ENCODE results near the gene CFLAR. TPM values are rescaled to one million over a fixed set of nuclear protein-coding genes. Genes with fewer than 3 reads are reported as not detected.

CFLAR gene
- total RNA-seq, 3 donors from 2014 or later (not counting 1 experiment from before 2014, with no cell fraction given), result 415 to 542 (median 445) TPM

- H3K4me3 Mint-ChIP-seq, result peak overlapping the region; percentile 97
- TF ChIP-seq CTCF (IDR thresholded peaks at IDR 0.05), result no peak
- no peaks in the 10 kb centered on the region for H3K9me3 Mint-ChIP-seq
- Histone ChIP-seq H3K36me3 (ENCODE audit: control insufficient read depth, insufficient read depth, low read length) (no peaks in the 10 kb centered on the region), H3K9me3 (ENCODE audit: control insufficient read depth, insufficient read depth, low read length) (no peaks in the 10 kb centered on the region), H3K27ac (ENCODE audit: low read length) (peak overlapping the region; percentile 90), H3K4me1 (ENCODE audit: control insufficient read depth, insufficient read depth, low read length) (peaks cover 12% of the 10 kb centered on the region), H3K4me3 (ENCODE audit: low read length) (peak overlapping the region; percentile 72), H3K27me3 (ENCODE audit: control insufficient read depth, insufficient read depth, low read length) (no peaks in the 10 kb centered on the region)
- peaks cover 39 to 46% of the 10 kb centered on the region in 2 donors for H3K4me1 Mint-ChIP-seq
- H3K27me3 Mint-ChIP-seq (ENCODE audit: low read depth in 2 of 2), result no peaks in the 10 kb centered on the region
- peak overlapping the region; percentile 93 to 100 for H3K27ac Mint-ChIP-seq
- 0% methylated on average over 2 of the region's 5 CpGs for WGBS (ENCODE audit: insufficient coverage)
- ATAC-seq (no peak), DNase-seq (no peak)
- intact Hi-C loops (cut with micrococcal nuclease), result loop anchor here (5.0 kb wide), 2 partner anchors 110 to 185 kb away; partner anchors contain the start of genes CASP10, NIF3L1 and PPIL3
- no peaks in the 10 kb centered on the region for H3K36me3 Mint-ChIP-seq
Measured at GRCh38 chr2:201072201-201072530, 43.8 kb upstream of the CFLAR start.

DNA sequence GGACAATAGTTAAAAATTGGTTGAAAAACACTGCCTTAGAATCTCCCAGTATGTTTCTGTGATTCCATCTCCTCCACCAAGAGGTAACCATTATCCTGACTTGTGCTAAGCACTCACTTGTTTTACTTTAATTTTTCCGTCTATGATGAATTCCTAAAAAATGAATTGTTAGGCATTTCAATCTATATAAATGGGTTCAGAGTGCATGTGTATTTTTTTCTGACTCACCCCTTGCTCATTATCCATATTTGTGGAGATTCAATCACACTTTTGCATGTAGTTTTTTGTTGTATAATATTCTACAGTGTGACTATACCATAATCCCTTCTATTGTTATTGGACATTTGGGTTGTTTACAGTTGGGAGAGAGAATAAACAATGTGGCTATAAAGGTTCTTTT lies 42.9 kb upstream of the CFLAR start:
- Mint-ChIP-seq H3K4me3 (peak overlapping the region; percentile 70), H3K27me3 (ENCODE audit: low read depth in 2 of 2) (no peaks in the 10 kb centered on the region), H3K9me3 (no peaks in the 10 kb centered on the region), H3K27ac (peak overlapping the region; percentile 36 to 40), H3K36me3 (no peaks in the 10 kb centered on the region), H3K4me1 (peaks cover 39 to 46% of the 10 kb centered on the region in 2 donors)
- H3K4me1 ChIP-seq (ENCODE audit: control insufficient read depth, insufficient read depth, low read length), result peaks cover 12% of the 10 kb centered on the region
- no peaks in the 10 kb centered on the region for H3K36me3 ChIP-seq (ENCODE audit: control insufficient read depth, insufficient read depth, low read length)
- H3K4me3 ChIP-seq (ENCODE audit: low read length), result no peak overlapping the region
- DNase-seq (no peak), ATAC-seq (no peak)
- no peak overlapping the region for H3K27ac ChIP-seq (ENCODE audit: low read length)
- intact Hi-C loops (cut with micrococcal nuclease), result loop anchor here (5.0 kb wide), 2 partner anchors 109 to 186 kb away; partner anchors contain the start of genes CASP10, NIF3L1 and PPIL3
- TF ChIP-seq CTCF (IDR thresholded peaks at IDR 0.05), result no peak
- no peaks in the 10 kb centered on the region for H3K27me3 ChIP-seq (ENCODE audit: control insufficient read depth, insufficient read depth, low read length)
- no CpG with 5 or more reads among the region's 1 CpG for WGBS (ENCODE audit: insufficient coverage)
- H3K9me3 ChIP-seq (ENCODE audit: control insufficient read depth, insufficient read depth, low read length), result no peaks in the 10 kb centered on the region

DNA sequence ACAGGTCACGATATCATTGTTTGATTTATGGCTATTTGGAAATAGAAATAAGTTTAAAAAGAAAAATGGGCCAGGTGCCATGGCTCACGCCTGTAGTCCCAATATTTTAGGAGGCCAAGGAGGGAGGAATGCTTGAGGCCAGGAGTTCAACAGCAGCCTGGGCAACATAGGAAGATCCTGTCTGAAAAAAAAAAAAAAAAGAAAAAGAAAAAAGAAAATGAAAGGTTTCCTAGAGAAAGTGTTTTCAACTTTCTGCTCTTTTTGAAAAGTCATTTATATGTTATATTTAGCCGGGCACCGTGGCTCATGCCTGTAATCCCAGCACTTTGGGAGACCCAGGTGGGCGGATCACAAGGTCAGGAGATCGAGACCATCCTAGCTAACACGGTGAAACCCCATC lies 41.0 kb upstream of the CFLAR start:
- Histone ChIP-seq H3K36me3 (ENCODE audit: control insufficient read depth, insufficient read depth, low read length) (peaks cover 10% of the 10 kb centered on the region), H3K4me3 (ENCODE audit: low read length) (no peak overlapping the region), H3K27ac (ENCODE audit: low read length) (no peak overlapping the region), H3K9me3 (ENCODE audit: control insufficient read depth, insufficient read depth, low read length) (no peaks in the 10 kb centered on the region), H3K27me3 (ENCODE audit: control insufficient read depth, insufficient read depth, low read length) (no peaks in the 10 kb centered on the region), H3K4me1 (ENCODE audit: control insufficient read depth, insufficient read depth, low read length) (peaks cover 12% of the 10 kb centered on the region)
- H3K27ac Mint-ChIP-seq, result no peak overlapping the region
- DNase-seq (no peak), ATAC-seq (no peak)
- 97% methylated on average over 7 of the region's 7 CpGs for WGBS (ENCODE audit: insufficient coverage)
- no peak overlapping the region for H3K4me3 Mint-ChIP-seq
- no peaks in the 10 kb centered on the region for H3K9me3 Mint-ChIP-seq
- no peaks in the 10 kb centered on the region for H3K27me3 Mint-ChIP-seq (ENCODE audit: low read depth in 2 of 2)
- no peak for TF ChIP-seq CTCF (IDR thresholded peaks at IDR 0.05)
- intact Hi-C loops (cut with micrococcal nuclease), result loop anchor here (5.0 kb wide), 2 partner anchors 107 to 188 kb away; partner anchors contain the start of genes CASP10, NIF3L1 and PPIL3
- peaks cover 24 to 30% of the 10 kb centered on the region in 2 donors for H3K4me1 Mint-ChIP-seq
- H3K36me3 Mint-ChIP-seq, result no peaks in the 10 kb centered on the region

- H3K27ac ChIP-seq (ENCODE audit: low read length), result no peak overlapping the region
- WGBS (ENCODE audit: insufficient coverage), result 89% methylated on average over 2 of the region's 2 CpGs
- H3K4me3 ChIP-seq (ENCODE audit: low read length), result no peak overlapping the region
- peaks cover 22% of the 10 kb centered on the region for H3K36me3 ChIP-seq (ENCODE audit: control insufficient read depth, insufficient read depth, low read length)
- no peaks in the 10 kb centered on the region for H3K9me3 ChIP-seq (ENCODE audit: control insufficient read depth, insufficient read depth, low read length)
- Mint-ChIP-seq H3K4me3 (no peak overlapping the region), H3K27ac (peak overlapping the region in 1 of 2 donors; percentile 60), H3K4me1 (no peaks in the 10 kb centered on the region), H3K36me3 (no peaks in the 10 kb centered on the region), H3K27me3 (ENCODE audit: low read depth in 2 of 2) (no peaks in the 10 kb centered on the region), H3K9me3 (no peaks in the 10 kb centered on the region)
- peak in 1 of 3 donors; percentile 74 for ATAC-seq
- H3K27me3 ChIP-seq (ENCODE audit: control insufficient read depth, insufficient read depth, low read length), result no peaks in the 10 kb centered on the region
- intact Hi-C loops (cut with micrococcal nuclease), result no loop called here
- DNase-seq, result no peak
- no peak for TF ChIP-seq CTCF (IDR thresholded peaks at IDR 0.05)
- H3K4me1 ChIP-seq (ENCODE audit: control insufficient read depth, insufficient read depth, low read length), result no peaks in the 10 kb centered on the region
Measured at GRCh38 chr2:201084863-201085262, 31.1 kb upstream of the CFLAR start.

All from natural killer cell (primary cell).